Astrocyte of the spinal cord (primary cell): ENCODE measurements around the gene CTPS2.

Experiments
- DNase-seq: peaks from one replicate; pipeline ENCODE4 v3.0.0; 2011; ENCODE audit warnings: low read depth, low spot score
- H3K4me3 ChIP-seq: 2 replicates; pipeline ENCODE4 v1.5.1; 2011; ENCODE audit warnings: low read depth, mild to moderate bottlenecking, low read length, moderate library complexity
- in situ Hi-C: cut with HindIII; loops from 2 replicates; pipeline ENCODE4 v1.10.0; 2017; ENCODE audit warnings: low sequenced_read_pairs
- TF ChIP-seq, protein P1 (sequence below): IDR thresholded peaks from 2 replicates; pipeline ENCODE4 v1.5.1; 2012; ENCODE audit warnings: low read depth, mild to moderate bottlenecking, low read length, inconsistent platforms

CTPS2 gene

DNA sequence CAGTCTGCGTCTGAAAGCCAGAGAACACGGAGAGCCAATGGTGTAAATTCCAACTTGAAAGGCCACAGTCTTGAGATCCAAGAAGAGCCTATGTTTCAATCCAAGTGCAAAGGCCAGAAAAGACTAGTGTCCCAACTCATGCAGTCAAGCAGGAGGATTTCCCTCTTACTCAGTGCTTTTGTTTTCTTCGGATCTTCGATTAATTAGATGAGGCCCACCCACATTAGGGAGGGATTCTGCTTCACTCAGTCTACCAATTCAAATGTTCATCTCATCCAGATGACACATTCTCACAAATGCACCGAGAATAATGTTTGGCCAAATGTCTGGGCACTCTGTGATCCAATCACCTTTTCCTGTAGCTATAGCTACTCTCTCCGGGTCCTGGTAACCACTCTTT is 154.0 kb downstream of the CTPS2 start:
- TF ChIP-seq, protein P1, sequence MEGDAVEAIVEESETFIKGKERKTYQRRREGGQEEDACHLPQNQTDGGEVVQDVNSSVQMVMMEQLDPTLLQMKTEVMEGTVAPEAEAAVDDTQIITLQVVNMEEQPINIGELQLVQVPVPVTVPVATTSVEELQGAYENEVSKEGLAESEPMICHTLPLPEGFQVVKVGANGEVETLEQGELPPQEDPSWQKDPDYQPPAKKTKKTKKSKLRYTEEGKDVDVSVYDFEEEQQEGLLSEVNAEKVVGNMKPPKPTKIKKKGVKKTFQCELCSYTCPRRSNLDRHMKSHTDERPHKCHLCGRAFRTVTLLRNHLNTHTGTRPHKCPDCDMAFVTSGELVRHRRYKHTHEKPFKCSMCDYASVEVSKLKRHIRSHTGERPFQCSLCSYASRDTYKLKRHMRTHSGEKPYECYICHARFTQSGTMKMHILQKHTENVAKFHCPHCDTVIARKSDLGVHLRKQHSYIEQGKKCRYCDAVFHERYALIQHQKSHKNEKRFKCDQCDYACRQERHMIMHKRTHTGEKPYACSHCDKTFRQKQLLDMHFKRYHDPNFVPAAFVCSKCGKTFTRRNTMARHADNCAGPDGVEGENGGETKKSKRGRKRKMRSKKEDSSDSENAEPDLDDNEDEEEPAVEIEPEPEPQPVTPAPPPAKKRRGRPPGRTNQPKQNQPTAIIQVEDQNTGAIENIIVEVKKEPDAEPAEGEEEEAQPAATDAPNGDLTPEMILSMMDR, result no peak
- H3K4me3 ChIP-seq, result no peak overlapping the region
- DNase-seq, result no peak
- in situ Hi-C loops, result no loop called here

DNA sequence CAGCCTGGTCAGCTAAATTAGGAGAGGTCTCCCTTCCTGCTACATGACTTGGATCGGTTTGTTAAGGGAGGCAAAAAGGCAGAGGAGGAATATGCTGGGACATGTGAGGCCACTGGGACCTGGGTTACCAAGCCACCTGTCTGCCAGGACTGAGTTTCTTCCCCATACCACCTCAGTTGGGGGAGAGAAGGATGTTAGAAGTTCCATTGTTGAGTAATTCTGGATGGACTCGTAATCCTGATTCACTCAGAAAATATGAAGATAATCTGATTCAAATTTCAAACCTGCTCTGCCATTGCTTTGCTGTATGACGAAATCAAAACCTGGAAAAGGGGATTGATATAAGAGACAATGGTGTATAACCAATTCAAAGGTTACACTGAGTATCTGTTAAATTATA is 159.9 kb downstream of the CTPS2 start:
- no peak for DNase-seq
- TF ChIP-seq, protein P1, result no peak
- in situ Hi-C loops, result no loop called here
- H3K4me3 ChIP-seq, result no peak overlapping the region

DNA sequence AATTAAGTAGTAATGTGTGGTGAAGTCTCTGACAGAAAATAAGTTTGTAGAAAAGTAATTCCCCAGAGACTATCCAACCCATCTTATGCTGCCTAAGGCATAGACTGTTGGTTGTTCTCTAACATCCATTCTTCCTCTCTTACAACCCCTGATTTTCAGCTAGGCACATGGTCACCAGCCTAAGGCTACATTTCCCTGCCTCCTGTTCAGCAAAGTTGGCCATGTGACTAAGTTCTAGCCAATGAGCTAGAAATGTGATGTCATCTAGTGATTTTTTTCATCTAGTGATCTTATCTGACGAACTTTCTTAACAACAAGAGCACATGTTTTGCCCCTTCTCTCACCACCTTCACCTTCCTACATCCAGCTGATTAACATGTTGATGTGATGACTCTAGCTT is 164.8 kb downstream of the CTPS2 start:
- no peak overlapping the region for H3K4me3 ChIP-seq
- no peak for DNase-seq
- TF ChIP-seq, protein P1, result no peak
- in situ Hi-C loops, result no loop called here

DNA sequence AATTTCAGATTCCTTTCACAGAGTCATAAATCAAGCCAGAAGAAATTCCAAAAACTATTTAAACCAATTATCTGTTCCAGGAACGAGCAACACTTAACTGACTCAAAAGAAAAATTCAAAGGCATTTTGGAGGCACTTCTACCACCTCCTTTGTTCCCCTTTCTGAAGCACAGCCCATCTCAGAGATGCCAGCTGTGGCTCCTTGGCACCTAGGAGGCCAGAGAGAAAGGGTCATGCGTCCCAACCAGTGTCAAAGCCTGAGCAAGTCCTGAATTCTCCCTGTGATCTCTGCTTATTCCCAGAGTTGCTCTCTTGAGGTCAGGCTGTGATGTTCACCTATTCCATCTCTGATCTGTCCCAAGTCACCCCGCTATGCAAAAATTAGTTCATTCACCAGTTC is 167.5 kb downstream of the CTPS2 start:
- no peak for DNase-seq
- TF ChIP-seq, protein P1, result no peak
- in situ Hi-C loops, result no loop called here
- H3K4me3 ChIP-seq, result no peak overlapping the region
